ENCODE results near the gene CHRM1.
"Not testable (repeated sequence)": the region's sequence is repeated elsewhere in the genome, so short reads cannot be mapped to it uniquely, and the experiment has no call there.

The CHRM1 gene

GRCh38 chr11:62921201-62921572 lies at the start of gene CHRM1:
CHRM1 (minus strand) TSS chr11:62921363; CDS start chr11:62911100, 10,263 bp downstream.
- no peak for DNase-seq

DNA sequence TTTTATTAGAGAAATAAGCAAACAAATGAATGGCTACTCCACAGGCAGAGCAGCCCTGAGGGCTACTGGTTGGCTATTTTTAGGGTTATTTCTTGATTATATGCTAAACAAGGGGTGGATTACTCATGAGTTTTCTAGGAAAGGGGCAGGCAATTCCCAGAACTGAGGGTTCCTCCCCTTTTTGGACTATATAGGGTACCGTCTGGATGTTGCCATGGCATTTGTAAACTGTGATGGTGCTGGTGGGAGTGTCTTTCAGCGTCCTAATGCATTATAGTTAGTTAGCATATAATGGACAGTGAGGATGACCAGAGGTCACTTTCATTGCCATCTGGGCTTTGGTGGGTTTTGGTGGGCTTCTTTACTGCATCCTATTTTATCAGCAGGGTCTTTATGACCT lies 44.4 kb upstream of the CHRM1 start:
- no peak for DNase-seq

- no peak for DNase-seq
Observed at GRCh38 chr11:62962391-62962790, 41.2 kb upstream of the CHRM1 start.

DNA sequence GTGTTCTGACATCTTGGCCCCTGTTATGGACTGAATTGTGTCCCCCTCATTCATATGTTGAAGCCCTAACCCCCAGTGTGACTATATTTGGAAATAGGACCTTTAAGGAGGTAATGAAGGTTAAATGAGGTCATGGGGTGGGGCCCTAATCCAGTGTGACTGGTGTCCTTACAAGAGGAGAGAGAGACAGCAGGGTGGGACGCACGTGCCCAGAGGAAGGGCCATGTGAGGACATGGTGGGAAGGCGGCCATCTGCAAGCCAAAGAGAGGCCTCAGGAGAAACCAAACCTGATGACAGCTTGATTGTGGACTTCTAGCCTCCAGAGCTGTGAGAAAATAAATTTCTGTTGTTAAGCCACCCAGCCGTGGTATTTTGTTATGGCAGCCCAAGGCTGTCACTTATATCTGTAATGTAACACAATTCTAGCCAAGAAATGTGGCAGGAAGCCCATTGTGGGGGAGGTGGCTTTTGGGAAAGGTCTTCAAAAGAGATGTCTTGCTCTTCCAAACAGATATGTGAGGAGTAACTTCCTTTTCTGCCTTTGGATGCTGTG lies 39.9 kb upstream of the CHRM1 start:
- DNase-seq, result no peak

DNA sequence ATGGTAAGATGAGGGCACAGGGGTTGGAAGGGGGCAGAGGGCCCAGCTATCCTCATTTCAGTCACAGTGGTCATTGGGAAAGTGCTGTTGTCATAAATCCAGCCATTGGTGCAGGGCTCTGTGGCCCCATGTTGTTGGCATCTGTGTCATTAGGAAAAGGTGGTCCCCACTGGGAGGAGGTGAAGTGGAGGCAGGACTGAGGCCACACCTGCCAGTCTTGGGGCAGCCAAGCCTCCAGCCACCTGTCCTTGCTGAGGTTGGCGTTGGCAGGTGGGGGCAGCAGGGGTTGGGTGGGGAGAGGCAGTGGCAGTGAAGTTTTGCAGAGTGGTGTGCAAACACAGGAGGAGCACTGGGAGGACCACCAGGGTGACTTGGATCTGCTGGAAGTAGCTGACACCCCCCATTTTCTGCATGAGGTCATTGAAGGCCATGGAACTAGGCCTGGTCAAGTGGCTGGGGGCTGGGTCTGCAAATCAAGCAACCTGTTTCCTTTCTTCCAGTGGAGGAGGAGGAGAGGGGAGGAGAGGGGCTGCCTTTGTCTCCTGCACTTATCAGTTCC lies 38.3 kb upstream of the CHRM1 start:
- DNase-seq, result no peak

GRCh38 chr11:62958547-62959421 lies 37.6 kb upstream of the CHRM1 start:
- DNase-seq, result peak; percentile 84

GRCh38 chr11:62957147-62957546 lies 36.0 kb upstream of the CHRM1 start:
- no peak for DNase-seq

GRCh38 chr11:62954478-62954877 lies 33.3 kb upstream of the CHRM1 start:
- no peak for DNase-seq

DNA sequence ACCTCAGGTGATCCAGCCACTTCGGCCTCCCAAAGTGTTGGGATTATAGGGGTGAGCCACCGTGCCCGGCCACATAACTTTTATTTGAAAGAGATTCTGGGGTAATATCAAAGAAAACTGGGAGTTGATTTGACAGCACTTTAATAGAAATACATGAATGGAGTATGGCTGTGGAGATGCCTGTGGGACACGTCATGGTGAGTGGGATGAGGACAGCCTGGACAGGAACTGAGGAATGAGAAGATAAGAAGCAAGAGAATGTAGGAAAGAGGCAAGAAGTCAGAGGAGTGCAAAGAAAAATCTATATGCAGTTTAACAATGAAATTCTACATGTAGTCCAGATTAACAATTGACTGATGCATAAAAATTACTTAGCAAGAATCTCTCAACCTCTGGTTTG lies 32.6 kb upstream of the CHRM1 start:
- no peak for DNase-seq

DNA sequence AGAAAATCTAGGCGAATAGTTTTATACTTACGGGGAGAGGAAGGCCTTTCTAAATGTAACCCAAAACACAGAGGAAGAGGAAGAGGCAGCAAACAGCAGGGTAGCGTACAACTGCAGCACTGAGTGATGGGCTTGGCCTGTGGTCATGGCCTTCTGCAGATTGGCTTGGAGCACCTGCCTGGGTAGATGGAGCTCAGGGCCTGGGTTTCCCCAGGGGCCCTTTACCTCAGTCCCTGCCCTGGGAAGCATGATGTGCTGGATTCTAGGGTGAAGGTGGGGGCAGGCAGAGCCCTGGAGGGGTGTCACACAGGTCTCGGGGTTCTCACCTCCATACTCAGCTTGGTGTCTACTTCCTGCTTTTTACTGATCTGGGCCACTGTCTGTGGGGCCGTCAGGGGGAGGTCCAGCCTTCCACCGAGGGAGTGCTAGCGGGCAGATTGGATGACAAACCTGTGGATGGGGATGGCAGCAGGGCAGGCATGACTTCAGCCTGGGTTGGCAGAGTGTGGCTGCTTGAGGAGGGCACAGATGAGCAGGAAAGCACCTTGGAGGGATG lies 27.7 kb upstream of the CHRM1 start:
- no peak for DNase-seq

- DNase-seq, result not testable (repeated sequence)
Observed at GRCh38 chr11:62945538-62945937, 24.4 kb upstream of the CHRM1 start.

GRCh38 chr11:62937528-62937927 lies 16.4 kb upstream of the CHRM1 start:
- not testable (repeated sequence) for DNase-seq

DNA sequence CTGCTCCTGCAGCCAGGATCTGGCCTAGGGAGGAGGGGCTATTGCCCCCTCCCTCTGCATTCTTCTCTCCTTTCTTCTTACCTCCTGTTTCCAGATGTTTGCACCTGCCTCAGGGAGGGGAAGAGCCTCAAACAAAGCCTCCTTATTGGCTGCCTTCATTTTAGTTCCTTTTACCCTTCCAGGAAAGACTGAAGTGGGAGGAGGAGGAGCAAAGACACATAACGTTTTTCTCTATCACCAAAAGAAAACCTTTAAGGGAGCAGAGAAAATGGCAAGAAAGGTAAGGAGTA lies 13.3 kb upstream of the CHRM1 start:
- no peak for DNase-seq

GRCh38 chr11:62933750-62934495 lies 12.8 kb upstream of the CHRM1 start:
- DNase-seq, result no peak

- DNase-seq, result no peak
Observed at GRCh38 chr11:62933285-62933684, 12.1 kb upstream of the CHRM1 start.

DNA sequence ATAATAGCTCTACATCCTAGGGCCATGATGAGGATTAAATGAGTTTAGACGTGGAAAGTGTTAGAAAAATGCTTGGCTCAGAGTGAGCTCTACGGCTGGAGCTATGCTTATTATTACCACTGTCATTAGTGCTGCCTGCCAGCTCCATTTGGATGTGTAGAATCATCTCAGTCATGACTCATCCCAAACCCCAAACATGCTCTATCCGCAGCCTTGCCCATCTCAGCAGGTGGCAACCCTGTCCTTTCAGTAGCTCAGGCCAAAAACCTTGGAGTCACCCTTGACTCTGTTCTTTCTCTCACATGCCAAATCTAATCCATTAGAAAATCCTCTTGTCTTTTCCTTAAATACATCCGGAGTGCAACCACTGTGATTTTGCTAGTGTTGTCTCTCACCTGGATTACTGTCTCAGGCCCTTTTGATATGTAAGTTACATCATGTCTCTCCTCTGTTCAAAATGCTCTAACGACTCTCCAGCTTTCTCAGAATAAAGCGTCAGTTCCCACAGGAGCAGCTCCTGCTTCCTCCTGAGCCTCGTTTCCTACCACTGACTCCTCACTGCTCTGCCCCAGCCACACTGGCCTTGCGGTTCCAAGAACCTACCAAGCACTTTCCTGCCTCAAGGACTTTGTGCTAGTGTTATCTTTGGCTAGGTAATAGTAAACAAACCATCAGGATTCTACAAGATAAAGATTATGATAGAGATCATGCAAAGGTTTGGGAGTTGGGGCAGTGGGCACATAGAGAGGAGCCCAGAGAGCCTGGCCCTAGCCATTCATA lies 10.5 kb upstream of the CHRM1 start:
- DNase-seq, result no peak

DNA sequence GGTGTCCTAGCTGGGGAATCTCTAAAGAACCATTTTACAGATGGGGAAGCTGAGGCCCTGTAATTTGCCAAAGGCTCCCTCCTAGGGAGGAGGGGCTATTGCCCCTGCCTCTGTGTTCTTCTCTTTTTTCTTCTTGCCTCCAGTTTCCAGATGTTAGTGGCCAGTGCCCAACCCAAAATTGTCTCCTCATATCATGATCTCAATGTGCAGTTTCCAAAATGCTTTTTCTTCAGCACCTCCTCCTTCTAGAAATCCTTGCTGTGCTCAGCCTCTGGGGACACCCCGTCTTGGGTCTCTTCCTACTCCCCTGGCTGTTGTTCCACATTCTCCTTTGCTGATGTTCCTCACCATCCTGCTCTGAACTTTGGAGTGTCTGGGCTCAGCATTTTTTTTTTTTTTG lies 9.5 kb upstream of the CHRM1 start:
- no peak for DNase-seq

DNA sequence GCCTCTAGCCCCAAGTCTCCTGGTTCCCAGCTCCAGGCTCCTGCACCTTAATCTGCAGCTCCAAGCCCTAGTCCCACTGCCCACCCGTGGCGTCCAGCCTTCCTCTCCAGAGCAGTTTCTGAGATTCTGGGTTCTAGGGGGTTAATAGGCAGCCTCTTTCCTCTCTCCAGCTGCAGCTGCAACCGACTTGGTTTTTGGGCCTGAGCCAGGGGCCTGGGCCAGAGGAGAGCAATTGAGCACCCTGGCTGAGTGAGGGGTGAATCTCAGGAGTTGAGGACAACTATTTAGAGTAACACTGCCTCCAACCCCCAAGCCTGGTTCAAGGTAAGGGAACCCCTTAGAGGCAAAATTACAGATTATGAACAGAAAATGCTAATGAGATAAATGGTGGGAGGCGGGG lies 9.0 kb upstream of the CHRM1 start:
- peak; percentile 52 for DNase-seq

DNA sequence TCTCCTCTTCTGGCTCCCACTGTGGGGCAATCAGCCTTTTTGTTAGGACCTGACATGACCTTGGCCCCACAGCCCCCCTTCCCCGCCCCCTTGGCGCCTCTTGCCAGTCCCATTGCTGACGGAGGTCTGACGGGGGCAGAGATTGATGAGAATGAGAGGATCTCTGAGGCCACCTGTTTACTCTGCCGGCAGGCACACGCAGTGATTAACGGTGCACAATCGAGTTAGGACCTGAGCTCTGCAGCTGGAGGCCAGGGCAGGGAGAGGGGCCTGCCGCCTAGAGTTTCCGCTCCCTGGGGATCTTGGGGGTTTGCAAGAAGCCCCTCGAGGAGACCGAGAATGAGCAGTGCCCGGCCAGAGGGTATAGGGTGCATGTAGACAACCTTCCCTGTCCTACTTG lies 6.8 kb upstream of the CHRM1 start:
- DNase-seq, result no peak

DNA sequence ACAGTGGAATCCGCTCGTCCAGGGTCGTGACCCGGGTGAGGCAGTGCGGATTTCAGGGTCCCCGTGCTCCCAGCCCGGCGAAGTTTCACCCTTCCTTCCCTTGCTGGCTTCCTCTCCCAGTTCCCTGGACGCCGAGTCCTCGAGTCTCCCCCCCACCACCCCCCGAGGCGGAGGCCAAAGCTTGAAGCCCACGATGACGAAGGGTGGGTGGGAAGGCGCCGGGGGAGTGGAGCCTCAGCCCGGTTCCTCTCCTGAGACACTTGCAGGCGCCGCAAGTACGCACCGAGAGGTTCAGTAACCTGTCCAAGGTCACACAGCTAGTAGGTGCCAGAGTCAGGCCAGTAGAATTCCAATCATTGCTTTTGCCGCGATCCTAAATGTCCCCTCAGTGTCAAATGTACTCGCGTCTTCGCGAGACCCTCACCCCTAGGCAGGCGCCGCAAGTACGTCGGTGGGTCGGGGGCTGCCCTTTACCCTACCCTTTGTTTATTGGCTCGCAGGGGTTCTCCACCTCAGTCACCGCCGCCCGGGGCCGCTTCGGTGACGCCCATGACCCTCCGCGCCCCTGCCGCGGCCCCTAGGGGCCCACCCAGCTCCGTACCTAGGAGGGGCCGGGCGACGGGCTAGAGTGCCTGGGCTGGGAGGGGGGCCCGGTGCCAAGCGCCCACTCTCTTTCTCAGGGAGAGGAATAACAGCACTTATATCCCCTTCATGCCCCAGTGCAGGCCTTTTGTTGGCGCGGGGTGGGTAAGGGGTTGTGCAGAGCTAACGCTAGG lies 5.7 kb upstream of the CHRM1 start:
- no peak for DNase-seq

GRCh38 chr11:62925745-62926679 lies 4.8 kb upstream of the CHRM1 start:
- no peak for DNase-seq
